AG04449 (cell line): Measurements from ENCODE around the gene PADI1.

Source experiments
- CTCF ChIA-PET: fragments of 350-600 bp; formaldehyde crosslinking; extraction: SDS; loops from one replicate; lab custom pipeline; 2021; ENCODE audit warnings: antibody characterized with exemption; lab: Yijun Ruan, JAX
- POLR2A ChIA-PET: fragments of 400-600, 350-600 bp; formaldehyde crosslinking; extraction: SDS; loops from one replicate; lab custom pipeline; 2020; ENCODE audit warnings: antibody characterized with exemption, inconsistent platforms; lab: Yijun Ruan, JAX
- DNase-seq: peaks from one replicate; pipeline ENCODE4 v3.0.0-alpha.2; 2010; ENCODE audit warnings: low read depth, low spot score
- H3K4me3 ChIP-seq: 2 replicates; pipeline ENCODE4 v1.5.1; 2011; ENCODE audit warnings: low read depth, mild to moderate bottlenecking, control low read depth, low read length
- TF ChIP-seq, protein P1 (sequence below): IDR thresholded peaks from one replicate; pipeline ENCODE4 v1.5.1; 2011; ENCODE audit warnings: mild to moderate bottlenecking, moderate library complexity, low read length, control low read depth, inconsistent platforms; ENCODE audit not compliant: insufficient read depth; ENCODE audit errors: missing control alignments

PADI1 gene

DNA sequence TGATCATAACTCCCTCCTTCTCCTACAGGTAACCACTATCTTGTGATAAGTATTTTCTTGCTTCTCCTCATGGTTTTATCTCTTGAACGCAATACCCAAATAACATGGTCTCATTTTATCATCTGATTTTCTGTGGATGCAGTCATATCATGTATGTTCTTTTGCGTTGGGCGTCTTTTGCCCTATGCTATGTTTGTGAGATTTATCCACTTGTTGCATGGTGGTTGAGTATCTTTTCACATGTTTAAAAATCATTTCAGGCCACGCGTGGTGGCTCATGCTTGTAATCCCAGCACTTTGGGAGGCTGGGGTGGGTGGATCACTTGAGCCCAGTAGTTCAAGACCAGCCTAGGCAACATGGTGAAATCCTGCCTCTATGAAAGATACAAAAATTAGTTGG lies 59.5 kb downstream of the PADI1 start:
- TF ChIP-seq, protein P1, sequence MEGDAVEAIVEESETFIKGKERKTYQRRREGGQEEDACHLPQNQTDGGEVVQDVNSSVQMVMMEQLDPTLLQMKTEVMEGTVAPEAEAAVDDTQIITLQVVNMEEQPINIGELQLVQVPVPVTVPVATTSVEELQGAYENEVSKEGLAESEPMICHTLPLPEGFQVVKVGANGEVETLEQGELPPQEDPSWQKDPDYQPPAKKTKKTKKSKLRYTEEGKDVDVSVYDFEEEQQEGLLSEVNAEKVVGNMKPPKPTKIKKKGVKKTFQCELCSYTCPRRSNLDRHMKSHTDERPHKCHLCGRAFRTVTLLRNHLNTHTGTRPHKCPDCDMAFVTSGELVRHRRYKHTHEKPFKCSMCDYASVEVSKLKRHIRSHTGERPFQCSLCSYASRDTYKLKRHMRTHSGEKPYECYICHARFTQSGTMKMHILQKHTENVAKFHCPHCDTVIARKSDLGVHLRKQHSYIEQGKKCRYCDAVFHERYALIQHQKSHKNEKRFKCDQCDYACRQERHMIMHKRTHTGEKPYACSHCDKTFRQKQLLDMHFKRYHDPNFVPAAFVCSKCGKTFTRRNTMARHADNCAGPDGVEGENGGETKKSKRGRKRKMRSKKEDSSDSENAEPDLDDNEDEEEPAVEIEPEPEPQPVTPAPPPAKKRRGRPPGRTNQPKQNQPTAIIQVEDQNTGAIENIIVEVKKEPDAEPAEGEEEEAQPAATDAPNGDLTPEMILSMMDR, result no peak
- no peak for DNase-seq
- POLR2A ChIA-PET, result no interaction called here
- no peak overlapping the region for H3K4me3 ChIP-seq
- CTCF ChIA-PET, result interaction anchor here (0.5 to 10.5 kb wide), 7 partner anchors 10 to 140 kb away, joined by 3 to 100 read pairs (median 3); partner anchors contain the start of gene PADI3

DNA sequence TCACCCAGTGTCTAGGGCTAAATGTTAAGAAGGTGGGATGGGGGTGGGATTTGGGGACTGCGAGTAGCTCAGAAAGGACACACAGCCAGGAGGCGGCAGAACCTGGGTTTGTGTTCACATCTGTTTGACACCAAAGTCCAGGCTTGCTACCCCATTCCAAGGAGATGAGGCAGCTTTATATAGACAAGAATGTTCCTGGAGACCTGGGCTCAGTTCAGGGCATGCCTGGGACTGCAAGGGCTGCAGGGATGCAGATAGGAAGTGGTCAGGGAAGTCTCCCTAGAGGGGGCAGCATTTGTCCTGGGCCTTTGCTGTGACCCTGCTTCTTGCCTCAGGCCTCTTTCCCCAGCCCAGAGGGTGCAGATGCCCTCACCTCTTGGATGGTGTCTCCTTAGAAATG lies 60.2 kb downstream of the PADI1 start:
- DNase-seq, result no peak
- no peak overlapping the region for H3K4me3 ChIP-seq
- ChIA-PET CTCF (interaction anchor here (0.5 to 10.5 kb wide), 7 partner anchors 9 to 140 kb away, joined by 3 to 100 read pairs (median 3); partner anchors contain the start of gene PADI3), POLR2A (no interaction called here)
- TF ChIP-seq, protein P1, result peak; percentile 0

DNA sequence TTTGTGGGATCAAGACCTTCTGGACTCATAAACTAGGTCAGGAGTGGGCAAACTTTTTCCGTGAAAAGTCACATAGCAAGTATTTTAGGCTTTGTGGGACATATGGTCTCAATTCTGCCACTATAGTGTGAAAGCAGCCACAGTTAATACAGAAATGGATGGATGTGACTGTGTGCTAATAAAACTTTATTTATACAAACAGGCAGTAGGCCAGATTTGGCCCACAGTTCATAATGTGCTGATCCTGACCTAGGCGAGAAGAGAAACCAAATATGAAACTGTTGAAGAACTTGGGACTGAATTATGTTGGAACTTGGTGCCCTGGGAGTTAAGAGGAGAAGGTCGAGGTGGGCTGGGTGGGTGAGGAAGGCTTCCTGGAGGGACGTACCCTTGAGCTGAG lies 61.0 kb downstream of the PADI1 start:
- ChIA-PET CTCF (interaction anchor here (0.8 to 10.5 kb wide), 4 partner anchors 8 to 206 kb away, joined by 3 to 100 read pairs (median 3); no protein-coding TSS in a partner anchor), POLR2A (no interaction called here)
- TF ChIP-seq, protein P1, result no peak
- no peak for DNase-seq
- H3K4me3 ChIP-seq, result no peak overlapping the region

DNA sequence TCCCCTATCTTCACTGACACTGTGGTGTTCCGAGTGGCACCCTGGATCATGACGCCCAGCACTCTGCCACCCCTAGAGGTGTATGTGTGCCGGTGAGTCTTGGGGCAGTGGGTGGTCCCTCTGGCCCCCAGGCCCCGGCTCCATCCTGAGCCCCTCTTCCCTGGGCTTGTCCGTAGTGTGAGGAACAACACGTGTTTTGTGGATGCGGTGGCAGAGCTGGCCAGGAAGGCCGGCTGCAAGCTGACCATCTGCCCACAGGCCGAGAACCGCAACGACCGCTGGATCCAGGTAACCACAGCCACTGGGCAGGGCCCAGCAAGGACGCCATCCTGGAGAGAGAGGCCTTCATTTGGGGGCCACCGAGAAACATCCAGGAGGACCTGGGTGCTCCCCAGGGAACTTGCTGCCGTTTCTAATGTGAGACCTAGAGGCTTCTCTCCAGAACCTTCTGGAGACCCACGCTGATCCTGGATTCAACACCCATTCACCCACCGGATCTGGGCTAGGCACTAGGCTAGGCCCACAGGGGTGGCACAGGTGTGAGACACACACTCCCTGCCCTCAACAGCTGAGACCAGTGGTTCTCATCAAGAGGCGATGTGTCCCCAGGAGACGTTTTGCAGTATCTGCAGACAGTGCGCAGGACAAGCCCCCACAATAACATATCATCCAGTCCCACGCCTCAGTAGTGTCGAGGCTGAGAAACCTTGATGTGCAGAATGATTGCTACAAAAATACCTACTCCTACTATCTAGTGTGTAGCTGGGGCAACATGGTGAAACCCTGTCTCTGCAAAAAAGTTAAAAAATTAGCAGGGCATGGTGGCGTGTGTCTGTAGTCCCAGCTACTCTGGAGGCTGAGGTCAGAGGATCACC lies 66.2 kb downstream of the PADI1 start:
- POLR2A ChIA-PET, result no interaction called here
- CTCF ChIA-PET, result interaction anchor here (1.3 to 6.7 kb wide), 4 partner anchors 9 to 145 kb away, joined by 3 to 100 read pairs (median 24); no protein-coding TSS in a partner anchor
- DNase-seq, result no peak
- no peak overlapping the region for H3K4me3 ChIP-seq
- TF ChIP-seq, protein P1, result no peak

DNA sequence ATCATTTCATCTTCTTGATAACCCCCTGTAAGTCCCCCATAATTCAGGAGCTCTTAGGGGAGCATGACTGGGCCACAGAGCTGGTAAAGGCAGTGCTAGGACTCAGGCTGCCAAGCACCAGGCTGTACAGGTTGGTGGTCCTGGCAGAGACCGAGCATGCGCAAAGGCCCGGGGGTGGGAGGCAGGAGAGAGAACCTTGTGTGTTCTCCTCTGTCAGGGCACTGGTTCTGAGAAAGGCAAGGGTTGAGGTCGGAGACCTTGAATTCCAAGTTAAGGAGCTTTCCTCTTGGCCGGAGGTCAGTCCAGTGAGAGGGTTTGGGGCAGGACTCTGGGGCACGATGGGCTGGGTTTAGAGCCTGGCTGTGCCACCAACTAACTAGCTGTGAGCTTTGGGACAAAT lies 67.1 kb downstream of the PADI1 start:
- no peak for DNase-seq
- ChIA-PET POLR2A (no interaction called here), CTCF (interaction anchor here (0.8 to 6.7 kb wide), 6 partner anchors 10 to 146 kb away, joined by 3 to 100 read pairs (median 5); no protein-coding TSS in a partner anchor)
- H3K4me3 ChIP-seq, result no peak overlapping the region
- TF ChIP-seq, protein P1, result no peak

DNA sequence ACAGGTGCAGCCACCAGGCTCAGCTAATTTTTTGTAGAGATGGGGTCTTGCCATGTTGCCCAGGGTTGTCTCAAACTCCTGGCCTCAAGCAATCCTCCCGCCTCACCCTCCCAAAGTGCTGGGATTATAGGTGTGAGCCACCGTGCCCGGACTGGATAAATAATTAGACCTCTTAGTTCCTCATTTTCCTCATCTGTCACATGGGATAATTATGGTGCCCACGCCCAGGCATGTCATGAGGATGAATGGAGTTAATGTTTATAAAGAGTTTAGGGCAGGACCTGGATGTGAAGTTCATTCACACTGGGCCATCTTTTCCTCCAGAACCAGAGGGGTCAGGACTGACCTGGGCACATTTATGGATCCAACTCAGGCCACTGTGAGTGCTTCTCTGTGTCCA lies 67.7 kb downstream of the PADI1 start:
- ChIA-PET POLR2A (no interaction called here), CTCF (interaction anchor here (0.8 to 6.7 kb wide), 5 partner anchors 9 to 147 kb away, joined by 3 to 100 read pairs (median 7); no protein-coding TSS in a partner anchor)
- no peak for DNase-seq
- no peak overlapping the region for H3K4me3 ChIP-seq
- TF ChIP-seq, protein P1, result no peak
